A549 (cell line): ENCODE data around the gene DHX58. TPM values are rescaled to one million over a fixed set of nuclear protein-coding genes. Genes with fewer than 3 reads are reported as not detected.

Experiments used
- ATAC-seq, 2 experiments: fragments of 200-7000 bp in 1 of 2; fragments of >200 bp in 1 of 2; cut with Nextera tagmentation in 1 of 2; cut with Tn5 transposase in 1 of 2; 3 replicates each; pipeline versions ENCODE4 v1.8.0 to v1.9.1; 2018 to 2020; ENCODE audit warnings: mild to moderate bottlenecking in 1 of 2, moderate library complexity in 1 of 2
- CTCF ChIA-PET: fragments of 300-600 bp; sonication (Branson Sonifier 250); formaldehyde crosslinking; extraction: SDS; loops from one replicate; lab custom pipeline; 2021; ENCODE audit warnings: antibody characterized with exemption, inconsistent platforms; lab: Yijun Ruan, JAX
- POLR2A ChIA-PET: fragments of 350-600 bp; formaldehyde crosslinking; extraction: SDS; loops from one replicate; lab custom pipeline; 2021; ENCODE audit warnings: antibody characterized with exemption, inconsistent platforms; lab: Yijun Ruan, JAX
- DNase-seq, 2 experiments: peaks; one replicate each; pipeline versions ENCODE4 v3.0.0 to v3.0.0-alpha.2; 2011 to 2016; ENCODE audit warnings: low read depth in 1 of 2, low spot score in 1 of 2
- FAIRE-seq: peaks from 2 replicates; lab custom pipeline; 2011; peaks lifted over from hg19 to GRCh38; lab: Jason Lieb, UNC
- H3K27ac ChIP-seq, 2 experiments: fragments of >200 bp; sonication (Bioruptor Twin); formaldehyde crosslinking; 3 replicates each; pipeline ENCODE4 v1.5.1; 2016 to 2017
- H3K4me1 ChIP-seq: fragments of >200 bp; sonication (Bioruptor Twin); formaldehyde crosslinking; 3 replicates; pipeline ENCODE4 v1.6.1; 2016
- H3K4me2 ChIP-seq: fragments of >200 bp; sonication (Bioruptor Twin); formaldehyde crosslinking; 3 replicates; pipeline ENCODE4 v1.6.1; 2016
- H3K4me3 ChIP-seq: fragments of >200 bp; sonication (Bioruptor Twin); formaldehyde crosslinking; 3 replicates; pipeline ENCODE4 v1.5.1; 2016
- H3K9me3 ChIP-seq: fragments of >200 bp; sonication (Bioruptor Twin); formaldehyde crosslinking; 3 replicates; pipeline ENCODE4 v1.6.1; 2016
- ATOH8 ChIP-seq: fragments of 250-450 bp; sonication (Bioruptor Pico); IDR thresholded peaks from 2 replicates; pipeline ENCODE4 v1.5.0; 2020; ENCODE audit warnings: low read depth, mild to moderate bottlenecking, moderate library complexity
- BCL3 ChIP-seq: fragments of >200 bp; sonication (Bioruptor Twin); formaldehyde crosslinking; IDR thresholded peaks from 3 replicates; pipeline ENCODE4 v1.6.1; 2016
- CBX2 ChIP-seq: fragments of 200-600 bp; sonication (generic); IDR thresholded peaks from 2 replicates; pipeline ENCODE4 v1.6.1; 2016; ENCODE audit warnings: low read depth, mild to moderate bottlenecking, borderline replicate concordance
- CBX8 ChIP-seq: fragments of 200-600 bp; sonication (generic); IDR thresholded peaks from 2 replicates; pipeline ENCODE4 v1.6.1; 2016
- CHD4 ChIP-seq: fragments of 200-600 bp; sonication (generic); IDR thresholded peaks from 2 replicates; pipeline ENCODE4 v1.6.1; 2016; ENCODE audit warnings: antibody characterized with exemption, mild to moderate bottlenecking, borderline replicate concordance
- EHF ChIP-seq: fragments of 250-450 bp; sonication (Bioruptor Pico); IDR thresholded peaks from 2 replicates; pipeline ENCODE4 v1.5.0; 2020; ENCODE audit warnings: mild to moderate bottlenecking
- EHMT2 ChIP-seq: fragments of 200-600 bp; sonication (generic); IDR thresholded peaks from 2 replicates; pipeline ENCODE4 v1.6.1; 2016; ENCODE audit warnings: antibody characterized with exemption, low read depth, mild to moderate bottlenecking, moderate library complexity
- ELK1 ChIP-seq: fragments of 150-350 bp; IDR thresholded peaks from 2 replicates; pipeline ENCODE4 v1.6.1; 2014; ENCODE audit warnings: low read depth, mild to moderate bottlenecking, low read length
- EP300 ChIP-seq, 2 experiments: fragments of >200 bp; sonication (Bioruptor Twin); formaldehyde crosslinking; IDR thresholded peaks; 2 replicates in 1 of 2; 3 replicates in 1 of 2; pipeline ENCODE4 v1.6.1; 2016 to 2017
- ESRRA ChIP-seq: fragments of 150-350 bp; IDR thresholded peaks from 2 replicates; pipeline ENCODE4 v1.6.1; 2014; ENCODE audit warnings: mild to moderate bottlenecking, low read length, borderline replicate concordance
- FOSB ChIP-seq: fragments of 250-450 bp; sonication (Bioruptor Pico); IDR thresholded peaks from 2 replicates; pipeline ENCODE4 v1.5.0; 2020; ENCODE audit warnings: mild to moderate bottlenecking, moderate library complexity
- FOXS1 ChIP-seq: fragments of 250-450 bp; sonication (Bioruptor Pico); IDR thresholded peaks from 2 replicates; pipeline ENCODE4 v1.5.0; 2020; ENCODE audit warnings: mild to moderate bottlenecking, moderate library complexity
- GATA3 ChIP-seq: IDR thresholded peaks from 2 replicates; pipeline ENCODE4 v1.6.1; 2012; ENCODE audit warnings: borderline replicate concordance
- HDAC2 ChIP-seq: fragments of 200-600 bp; sonication (generic); IDR thresholded peaks from 2 replicates; pipeline ENCODE4 v1.6.1; 2016
- KDM5A ChIP-seq: fragments of 200-600 bp; sonication (generic); IDR thresholded peaks from 2 replicates; pipeline ENCODE4 v1.6.1; 2016; ENCODE audit warnings: antibody characterized with exemption, mild to moderate bottlenecking
- MAX ChIP-seq: IDR thresholded peaks from 2 replicates; pipeline ENCODE4 v1.6.1; 2012
- MAZ ChIP-seq: fragments of 150-350 bp; IDR thresholded peaks from 2 replicates; pipeline ENCODE4 v1.6.1; 2014; ENCODE audit warnings: antibody characterized with exemption, low read depth, low read length, borderline replicate concordance
- MYC ChIP-seq: IDR thresholded peaks from 2 replicates; pipeline ENCODE4 v1.6.1; 2012; ENCODE audit warnings: mild to moderate bottlenecking, inconsistent platforms, low read length, improper control_type of control experiment, borderline replicate concordance
- NFE2L2 ChIP-seq: fragments of 150-350 bp; conservative IDR thresholded peaks from 2 replicates; pipeline ENCODE4 v1.6.1; 2014; ENCODE audit warnings: low read length
- NR3C1 ChIP-seq: fragments of >200 bp; sonication (Bioruptor Twin); formaldehyde crosslinking; IDR thresholded peaks from 3 replicates; pipeline ENCODE4 v1.6.1; 2017
- PBX3 ChIP-seq: IDR thresholded peaks from 2 replicates; pipeline ENCODE4 v1.6.1; 2012
- POLR2AphosphoS2 ChIP-seq: conservative IDR thresholded peaks from 2 replicates; pipeline ENCODE4 v1.6.1; 2012; ENCODE audit warnings: low read length, improper control_type of control experiment, inconsistent platforms
- RARB ChIP-seq: fragments of 250-450 bp; sonication (Bioruptor Pico); IDR thresholded peaks from 2 replicates; pipeline ENCODE4 v1.8.0; 2021; ENCODE audit warnings: mild to moderate bottlenecking, moderate library complexity
- REST ChIP-seq: fragments of 200-600 bp; sonication (generic); IDR thresholded peaks from 2 replicates; pipeline ENCODE4 v1.6.1; 2016; ENCODE audit warnings: antibody characterized with exemption, mild to moderate bottlenecking, moderate library complexity
- RNF2 ChIP-seq: fragments of 200-600 bp; sonication (generic); IDR thresholded peaks from 2 replicates; pipeline ENCODE4 v1.6.1; 2016; ENCODE audit warnings: low read depth, mild to moderate bottlenecking, antibody characterized with exemption, moderate library complexity, borderline replicate concordance
- USF2 ChIP-seq: fragments of 450-650 bp; IDR thresholded peaks from 2 replicates; pipeline ENCODE4 v1.6.1; 2014; ENCODE audit warnings: antibody characterized with exemption
- ZNF302 ChIP-seq: fragments of 250-450 bp; sonication (Bioruptor Pico); IDR thresholded peaks from 2 replicates; pipeline ENCODE4 v1.9.0; 2021; ENCODE audit warnings: inconsistent platforms, mild to moderate bottlenecking, moderate library complexity
- WGBS: methylation state at CpG from one replicate; pipeline ENCODE4 v1.1.6; 2017; ENCODE audit errors: missing lambda C conversion rate; 5-methylcytosine and 5-hydroxymethylcytosine counted together
- polyA plus RNA-seq, 4 experiments: library from polyadenylated mRNA; depleted of rRNA in 3 of 4; stranded (reverse); fragments of >200 nt; fragmentation: RNase III in 1 of 4; extraction: RNeasy Plus Mini Kit Qiagen cat#74134 plus additional on column Dnase treatment in 1 of 4; gene quantifications; 2 replicates in 3 of 4; 3 replicates in 1 of 4; pipeline ENCODE4 v1.2.3, GENCODE V29; 2011 to 2017

DHX58 gene
- polyA plus RNA-seq, 2 of the 4 experiments (the other 2 are of a cell fraction) = 0.37 to 0.59 TPM

GRCh38 chr17:42142371-42142896, 29.9 kb upstream of the DHX58 start:
- TF ChIP-seq RARB = no peak
- no peak for TF ChIP-seq EP300 (IDR thresholded peaks at IDR 0.05)
- no peak for TF ChIP-seq NFE2L2
- no peak for TF ChIP-seq FOXS1 (CRISPR knock-in tag)
- no peak for TF ChIP-seq BCL3
- TF ChIP-seq USF2 = no peak
- no peak for TF ChIP-seq EHF (CRISPR knock-in tag)
- TF ChIP-seq MAZ = no peak
- no peak for TF ChIP-seq POLR2AphosphoS2
- no peak for TF ChIP-seq ESRRA
- no peak for TF ChIP-seq HDAC2
- TF ChIP-seq REST = no peak
- TF ChIP-seq ATOH8 = no peak
- no peak for TF ChIP-seq PBX3
- no peak for TF ChIP-seq CBX2
- no peak for TF ChIP-seq MYC
- no peak for TF ChIP-seq MAX
- no peak for TF ChIP-seq CBX8
- no peak for TF ChIP-seq ZNF302
- DNase-seq (no peak), ATAC-seq (peak in 1 of 2 experiments; percentile 22; a peak in 1 of 6 replicates), FAIRE-seq (no peak)
- ChIA-PET POLR2A (no interaction called here), CTCF (interaction anchor here (0.7 to 3.8 kb wide), 10 partner anchors 8 to 42 kb away, joined by 3 to 8 read pairs (median 4); no protein-coding TSS in a partner anchor)
- peaks cover 13% of the 10 kb centered on the region; the same call in 2 of the 3 replicates for H3K4me1 ChIP-seq
- H3K9me3 ChIP-seq = no peaks in the 10 kb centered on the region
- no peak overlapping the region for H3K27ac ChIP-seq
- H3K4me2 ChIP-seq = no peak overlapping the region
- 90% methylated on average over 7 of the region's 7 CpGs for WGBS
- no peak overlapping the region for H3K4me3 ChIP-seq

GRCh38 chr17:42141382-42141781, 28.9 kb upstream of the DHX58 start:
- TF ChIP-seq GATA3 = no peak
- TF ChIP-seq FOSB (CRISPR knock-in tag) = no peak
- TF ChIP-seq NR3C1 = no peak
- no peak for TF ChIP-seq EHMT2
- no peak for TF ChIP-seq NFE2L2
- no peak for TF ChIP-seq KDM5A
- no peak for TF ChIP-seq CHD4
- TF ChIP-seq ELK1 = no peak
- no peak for TF ChIP-seq RNF2
- TF ChIP-seq, all 56 proteins: peak for 0
- Histone ChIP-seq H3K4me3 (no peak overlapping the region), H3K4me1 (peaks cover 18% of the 10 kb centered on the region), H3K4me2 (no peak overlapping the region), H3K9me3 (no peaks in the 10 kb centered on the region), H3K27ac (no peak overlapping the region)
- DNase-seq (no peak), FAIRE-seq (no peak), ATAC-seq (no peak)
- WGBS = 95% methylated on average over 8 of the region's 8 CpGs
- POLR2A ChIA-PET = no interaction called here
- CTCF ChIA-PET = interaction anchor here (1.7 to 3.8 kb wide), 2 partner anchors 12 to 23 kb away, joined by 6 to 8 read pairs; no protein-coding TSS in a partner anchor
